ENCODE results near the gene NKRF.
A peak's percentile ranks its signal among the peaks of the same experiment; 100 is the strongest.

The NKRF gene

DNA sequence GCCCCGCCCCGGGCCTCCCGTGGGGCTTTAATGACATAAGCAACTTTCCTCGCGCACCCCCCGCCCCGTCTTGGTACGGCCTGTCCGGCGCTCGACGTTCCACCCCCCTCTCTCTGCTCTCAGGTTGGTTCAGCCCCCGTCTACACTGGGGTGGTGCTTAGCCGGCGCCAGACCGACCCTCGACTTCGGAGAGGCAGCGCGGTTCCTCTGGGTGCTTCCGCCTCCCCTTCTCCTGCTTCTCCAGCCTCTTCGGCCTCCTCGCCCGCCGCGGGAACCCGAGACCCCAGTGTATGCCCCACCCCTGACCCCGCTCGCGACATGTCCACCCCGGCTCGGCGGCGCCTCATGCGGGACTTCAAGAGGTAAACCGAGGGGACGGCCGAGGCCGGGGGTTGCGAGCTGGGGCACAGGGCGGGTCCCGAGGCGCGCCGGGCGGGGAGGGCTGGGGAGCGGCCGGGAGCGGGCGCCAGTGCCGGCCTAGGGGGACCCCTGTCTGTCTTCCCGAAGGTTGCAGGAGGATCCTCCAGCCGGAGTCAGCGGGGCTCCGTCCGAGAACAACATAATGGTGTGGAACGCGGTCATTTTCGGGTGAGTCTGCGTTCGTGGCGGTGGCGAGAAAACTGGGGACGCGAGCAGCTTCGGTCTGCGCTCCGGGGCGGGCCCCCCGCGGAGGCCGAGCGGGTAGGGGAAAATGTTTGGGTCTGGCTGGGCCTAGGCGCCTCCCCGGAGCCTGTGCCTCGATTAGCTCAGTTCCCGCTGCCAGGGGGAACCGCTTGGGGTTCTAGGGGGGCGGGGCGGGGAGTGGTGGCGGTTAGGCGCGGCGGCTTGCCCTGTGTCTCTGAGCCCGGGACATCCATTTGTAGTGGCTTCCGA is 31.6 kb downstream of the NKRF start, which contains the start of gene UBE2A:
Gene UBE2A, plus strand, starts transcription at position 170 of the 873 bp plus-strand sequence. Its CDS starts 149 bp downstream, at position 319.
- Histone ChIP-seq H3K9me3 (ENCODE audit: control insufficient read depth, low read length) (no peaks in the 10 kb centered on the region), H3K27me3 (ENCODE audit: control insufficient read depth, insufficient read depth, low read length, poor library complexity, severe bottlenecking) (no peaks in the 10 kb centered on the region), H3K4me3 (ENCODE audit: insufficient read depth, low read depth, low read length) (peak within 1 kb of the TSS; percentile 64), H3K36me3 (ENCODE audit: control insufficient read depth, insufficient read depth, low read length) (no peaks in the 10 kb centered on the region), H3K27ac (ENCODE audit: insufficient read depth, low read depth, low read length, poor library complexity, severe bottlenecking) (peak within 1 kb of the TSS; percentile 69), H3K4me1 (ENCODE audit: control insufficient read depth, insufficient read depth, low read length) (no peaks in the 10 kb centered on the region)
- WGBS, 2 experiments: 0% methylated on average over 85 to 86 of the region's 86 CpGs

DNA sequence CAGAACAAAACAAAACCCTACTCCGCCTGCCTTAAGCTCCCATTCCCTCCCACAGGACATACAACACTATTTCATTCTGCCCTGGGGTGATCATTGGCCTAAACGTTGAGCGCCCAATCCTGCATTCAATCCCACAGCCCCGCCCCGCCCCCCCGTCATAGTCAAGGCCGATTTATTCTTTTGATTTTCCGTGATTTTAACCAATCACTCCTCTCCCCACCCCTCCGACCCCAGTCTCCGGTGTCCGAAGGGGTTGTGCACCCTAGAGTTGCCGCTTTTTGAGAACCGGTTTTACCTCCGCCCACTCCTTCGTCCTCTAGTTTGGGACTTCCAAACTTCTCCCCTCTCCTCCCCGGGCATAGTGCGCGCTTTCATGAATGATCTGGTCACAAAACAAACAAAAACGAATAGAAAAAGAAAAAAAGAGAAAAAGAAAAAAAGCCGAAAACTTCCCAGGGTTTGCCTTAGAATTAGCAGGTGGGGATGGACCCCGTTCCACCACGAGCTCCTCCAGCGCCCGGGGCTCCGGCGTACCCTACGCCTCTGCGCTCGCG is 32.3 kb downstream of the NKRF start:
- Histone ChIP-seq H3K4me1 (ENCODE audit: control insufficient read depth, insufficient read depth, low read length) (no peaks in the 10 kb centered on the region), H3K27me3 (ENCODE audit: control insufficient read depth, insufficient read depth, low read length, poor library complexity, severe bottlenecking) (no peaks in the 10 kb centered on the region), H3K27ac (ENCODE audit: insufficient read depth, low read depth, low read length, poor library complexity, severe bottlenecking) (no peak overlapping the region), H3K9me3 (ENCODE audit: control insufficient read depth, low read length) (no peaks in the 10 kb centered on the region), H3K36me3 (ENCODE audit: control insufficient read depth, insufficient read depth, low read length) (no peaks in the 10 kb centered on the region), H3K4me3 (ENCODE audit: insufficient read depth, low read depth, low read length) (peak overlapping the region; percentile 64)
- 0% methylated on average over 27 of the region's 30 CpGs for WGBS, 2 experiments

DNA sequence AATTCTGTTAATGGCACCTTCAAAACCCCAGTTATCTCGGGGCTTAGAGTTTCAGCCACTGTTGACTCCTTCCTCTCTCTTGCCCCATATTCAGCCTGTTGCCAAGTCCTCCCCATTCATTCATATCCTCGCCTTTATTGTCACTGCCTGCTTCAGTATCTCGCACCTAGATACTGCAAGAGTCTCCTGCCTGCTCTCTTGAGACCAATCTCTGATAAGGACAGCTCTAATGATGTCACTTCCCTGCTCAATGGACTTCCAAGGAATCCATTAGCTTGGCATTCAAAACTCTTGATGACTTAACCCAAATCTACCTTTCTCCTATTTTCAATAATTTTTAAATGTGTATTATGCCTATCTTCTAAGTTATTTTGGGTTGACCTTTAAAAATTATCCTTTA is 33.0 kb downstream of the NKRF start:
- Histone ChIP-seq H3K27me3 (ENCODE audit: control insufficient read depth, insufficient read depth, low read length, poor library complexity, severe bottlenecking) (no peaks in the 10 kb centered on the region), H3K4me3 (ENCODE audit: insufficient read depth, low read depth, low read length) (peak overlapping the region; percentile 64), H3K36me3 (ENCODE audit: control insufficient read depth, insufficient read depth, low read length) (no peaks in the 10 kb centered on the region), H3K4me1 (ENCODE audit: control insufficient read depth, insufficient read depth, low read length) (no peaks in the 10 kb centered on the region), H3K9me3 (ENCODE audit: control insufficient read depth, low read length) (no peaks in the 10 kb centered on the region), H3K27ac (ENCODE audit: insufficient read depth, low read depth, low read length, poor library complexity, severe bottlenecking) (no peak overlapping the region)
- WGBS, 2 experiments: 89 to 99% methylated on average over 3 of the region's 3 CpGs

DNA sequence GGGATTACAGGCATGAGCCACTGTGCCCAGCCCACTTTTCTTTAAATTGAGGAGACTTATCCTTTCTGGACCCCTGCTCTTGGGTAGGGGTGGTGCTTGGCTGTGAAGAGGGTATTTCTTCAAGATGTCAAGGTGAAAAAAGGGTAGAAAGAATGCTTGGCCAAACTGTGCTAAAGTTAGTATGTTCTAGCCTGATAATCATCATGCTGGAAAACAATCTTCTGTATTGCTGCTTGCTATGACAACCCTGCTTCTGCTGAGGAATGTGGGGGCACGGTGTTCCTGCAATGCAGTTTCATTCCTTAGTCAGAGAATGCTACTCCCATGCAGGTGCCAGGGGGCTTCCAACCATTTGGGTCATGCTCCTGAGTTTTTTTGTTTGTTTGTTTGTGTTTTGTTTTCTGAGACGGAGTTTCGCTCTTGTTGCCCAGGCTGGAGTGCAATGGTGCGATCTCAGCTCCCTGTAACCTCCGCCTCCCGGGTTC is 35.8 kb downstream of the NKRF start:
- no peaks in the 10 kb centered on the region for H3K36me3 ChIP-seq (ENCODE audit: control insufficient read depth, insufficient read depth, low read length)
- 89 to 90% methylated on average over 6 of the region's 6 CpGs for WGBS, 2 experiments
- no peaks in the 10 kb centered on the region for H3K9me3 ChIP-seq (ENCODE audit: control insufficient read depth, low read length)
- H3K27me3 ChIP-seq (ENCODE audit: control insufficient read depth, insufficient read depth, low read length, poor library complexity, severe bottlenecking): no peaks in the 10 kb centered on the region
- H3K4me3 ChIP-seq (ENCODE audit: insufficient read depth, low read depth, low read length): no peak overlapping the region
- no peak overlapping the region for H3K27ac ChIP-seq (ENCODE audit: insufficient read depth, low read depth, low read length, poor library complexity, severe bottlenecking)
- H3K4me1 ChIP-seq (ENCODE audit: control insufficient read depth, insufficient read depth, low read length): no peaks in the 10 kb centered on the region

DNA sequence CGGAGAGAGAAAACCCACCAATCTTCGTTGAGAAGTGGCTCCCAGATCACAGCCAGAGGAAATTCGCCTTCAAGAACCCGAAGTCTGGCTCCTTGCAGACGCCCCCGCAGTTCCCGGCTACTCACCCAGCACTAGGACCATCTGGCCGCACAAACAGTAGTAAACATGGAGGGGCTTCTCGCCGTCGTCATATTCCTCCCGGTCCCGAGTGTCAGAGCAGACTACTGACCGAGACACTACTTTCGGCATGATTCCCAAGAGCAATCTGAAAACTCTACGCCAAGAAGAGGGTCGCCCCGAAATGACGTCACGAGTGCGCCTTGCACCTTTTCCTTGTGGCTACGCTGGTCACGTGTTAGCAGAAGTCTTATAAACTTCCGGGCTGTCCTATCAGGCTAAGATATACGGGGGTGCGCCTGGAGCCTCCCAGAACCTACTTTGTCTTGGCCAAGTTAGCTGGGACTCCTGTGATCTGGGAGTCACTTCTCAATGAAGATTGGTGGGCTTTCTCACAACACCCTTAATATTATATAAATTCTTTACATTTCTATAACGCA is 41.0 kb downstream of the NKRF start, which contains the start of gene STEEP1:
Gene STEEP1, minus strand, starts transcription at position 303 of the 557 bp plus-strand sequence. Its CDS starts 54 bp downstream, at position 249.
- H3K27ac ChIP-seq (ENCODE audit: insufficient read depth, low read depth, low read length, poor library complexity, severe bottlenecking): no peak within 1 kb of the TSS
- H3K36me3 ChIP-seq (ENCODE audit: control insufficient read depth, insufficient read depth, low read length): peaks cover 3% of the 10 kb centered on the region
- H3K9me3 ChIP-seq (ENCODE audit: control insufficient read depth, low read length): no peaks in the 10 kb centered on the region
- 1% methylated on average over 26 of the region's 27 CpGs for WGBS, 2 experiments
- peak within 1 kb of the TSS; percentile 62 for H3K4me3 ChIP-seq (ENCODE audit: insufficient read depth, low read depth, low read length)
- no peaks in the 10 kb centered on the region for H3K27me3 ChIP-seq (ENCODE audit: control insufficient read depth, insufficient read depth, low read length, poor library complexity, severe bottlenecking)
- H3K4me1 ChIP-seq (ENCODE audit: control insufficient read depth, insufficient read depth, low read length): no peaks in the 10 kb centered on the region

DNA sequence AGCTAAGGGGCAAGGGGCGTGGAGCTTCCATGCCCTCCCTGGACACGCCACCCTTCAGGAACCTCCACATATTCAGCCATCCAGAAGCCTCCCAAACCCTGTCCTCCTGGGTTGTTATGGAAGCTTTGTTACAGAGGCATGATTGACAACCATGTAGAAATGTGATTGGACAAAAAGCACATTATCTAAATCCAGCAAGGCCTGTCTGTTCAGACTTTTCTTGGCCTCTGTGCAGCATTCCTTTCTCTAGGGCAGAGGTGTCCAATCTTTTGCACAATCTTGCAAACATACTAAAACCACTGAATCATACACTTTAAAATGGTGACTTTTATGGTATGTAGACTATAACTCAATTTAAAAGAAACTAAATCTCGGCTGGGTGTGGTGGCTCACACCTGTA is 53.7 kb downstream of the NKRF start:
- H3K4me3 ChIP-seq (ENCODE audit: insufficient read depth, low read depth, low read length): no peak overlapping the region
- WGBS, 2 experiments: 91 to 100% methylated on average over 1 to 3 of the region's 3 CpGs
- H3K4me1 ChIP-seq (ENCODE audit: control insufficient read depth, insufficient read depth, low read length): no peaks in the 10 kb centered on the region
- no peak overlapping the region for H3K27ac ChIP-seq (ENCODE audit: insufficient read depth, low read depth, low read length, poor library complexity, severe bottlenecking)
- H3K9me3 ChIP-seq (ENCODE audit: control insufficient read depth, low read length): no peaks in the 10 kb centered on the region
- H3K27me3 ChIP-seq (ENCODE audit: control insufficient read depth, insufficient read depth, low read length, poor library complexity, severe bottlenecking): no peaks in the 10 kb centered on the region
- no peaks in the 10 kb centered on the region for H3K36me3 ChIP-seq (ENCODE audit: control insufficient read depth, insufficient read depth, low read length)

DNA sequence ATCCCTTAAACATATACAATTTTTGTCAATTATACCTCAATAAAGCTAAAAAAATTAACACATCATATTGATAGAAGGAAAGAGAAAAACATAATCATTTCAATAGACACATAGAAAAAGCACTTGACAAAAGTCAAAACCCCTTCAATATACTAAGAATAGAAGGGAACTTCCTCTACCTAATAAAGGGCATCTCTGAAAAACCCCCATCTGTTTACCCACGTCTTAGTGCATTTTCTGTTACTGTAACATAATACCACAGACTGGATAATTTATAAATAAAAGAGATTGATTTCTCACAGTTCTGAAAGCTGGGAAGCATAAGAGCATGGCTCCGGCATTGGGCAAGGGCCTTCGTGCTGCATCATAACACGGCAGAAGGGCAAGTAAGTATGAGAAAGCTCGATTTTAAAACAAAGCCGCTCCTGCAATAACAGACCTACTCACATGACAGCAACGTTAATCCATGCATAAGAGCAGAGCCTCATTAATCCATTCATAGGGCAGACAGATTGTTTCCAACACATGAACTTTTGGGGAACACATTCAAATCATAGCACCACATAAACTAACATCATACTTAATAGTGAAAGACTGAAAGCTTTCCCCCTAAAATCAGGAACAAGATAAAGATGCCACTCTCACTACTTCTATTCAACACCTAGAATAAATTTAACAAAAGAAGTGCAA is 56.8 kb downstream of the NKRF start:
- no peaks in the 10 kb centered on the region for H3K36me3 ChIP-seq (ENCODE audit: control insufficient read depth, insufficient read depth, low read length)
- no peak overlapping the region for H3K27ac ChIP-seq (ENCODE audit: insufficient read depth, low read depth, low read length, poor library complexity, severe bottlenecking)
- H3K4me3 ChIP-seq (ENCODE audit: insufficient read depth, low read depth, low read length): no peak overlapping the region
- H3K9me3 ChIP-seq (ENCODE audit: control insufficient read depth, low read length): no peaks in the 10 kb centered on the region
- no peaks in the 10 kb centered on the region for H3K27me3 ChIP-seq (ENCODE audit: control insufficient read depth, insufficient read depth, low read length, poor library complexity, severe bottlenecking)
- WGBS, 2 experiments: 74 to 76% methylated on average over 6 to 7 of the region's 7 CpGs
- H3K4me1 ChIP-seq (ENCODE audit: control insufficient read depth, insufficient read depth, low read length): no peaks in the 10 kb centered on the region

DNA sequence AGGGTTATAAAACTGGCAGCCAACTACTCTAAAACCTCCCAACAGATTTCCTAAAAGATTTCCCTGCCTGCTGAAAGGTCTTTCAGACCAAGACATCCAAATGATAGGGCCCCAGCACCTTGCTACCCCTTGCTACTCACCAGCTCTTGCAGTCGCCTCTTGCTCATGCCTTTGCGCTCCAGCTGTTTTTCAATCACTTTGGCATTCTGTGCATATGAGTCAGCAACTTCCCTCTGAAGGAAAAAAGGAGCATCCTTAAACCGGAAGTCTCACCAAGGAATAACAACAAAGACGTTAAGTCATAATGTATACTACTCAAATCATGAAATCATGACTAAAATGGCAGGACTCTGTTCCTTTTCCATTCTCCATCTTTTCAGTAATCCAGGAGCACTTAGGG is 65.0 kb downstream of the NKRF start:
- H3K27ac ChIP-seq (ENCODE audit: insufficient read depth, low read depth, low read length, poor library complexity, severe bottlenecking): no peak overlapping the region
- no peak overlapping the region for H3K4me3 ChIP-seq (ENCODE audit: insufficient read depth, low read depth, low read length)
- no peaks in the 10 kb centered on the region for H3K9me3 ChIP-seq (ENCODE audit: control insufficient read depth, low read length)
- H3K27me3 ChIP-seq (ENCODE audit: control insufficient read depth, insufficient read depth, low read length, poor library complexity, severe bottlenecking): no peaks in the 10 kb centered on the region
- H3K36me3 ChIP-seq (ENCODE audit: control insufficient read depth, insufficient read depth, low read length): no peaks in the 10 kb centered on the region
- H3K4me1 ChIP-seq (ENCODE audit: control insufficient read depth, insufficient read depth, low read length): no peaks in the 10 kb centered on the region
- 79 to 81% methylated on average over 3 to 4 of the region's 4 CpGs for WGBS, 2 experiments

DNA sequence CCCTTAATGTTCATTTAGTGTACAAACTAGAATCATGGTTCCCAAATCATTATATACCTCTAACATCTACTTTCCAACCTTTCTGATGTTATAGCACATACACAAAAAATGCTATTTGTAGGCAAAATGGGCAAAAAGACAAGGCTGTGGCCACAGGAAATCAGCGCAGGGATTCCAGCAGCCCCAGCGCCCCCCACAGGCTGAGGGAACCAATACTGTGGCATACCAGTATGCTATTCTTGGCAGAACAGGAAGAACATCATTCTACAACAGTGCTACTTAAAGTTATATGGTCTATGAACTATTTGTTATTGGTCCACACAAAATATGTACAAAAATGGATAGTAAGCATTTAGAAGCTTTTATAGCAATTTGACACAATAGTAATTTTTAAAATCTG is 66.4 kb downstream of the NKRF start:
- Histone ChIP-seq H3K27me3 (ENCODE audit: control insufficient read depth, insufficient read depth, low read length, poor library complexity, severe bottlenecking) (no peaks in the 10 kb centered on the region), H3K9me3 (ENCODE audit: control insufficient read depth, low read length) (no peaks in the 10 kb centered on the region), H3K27ac (ENCODE audit: insufficient read depth, low read depth, low read length, poor library complexity, severe bottlenecking) (no peak overlapping the region), H3K36me3 (ENCODE audit: control insufficient read depth, insufficient read depth, low read length) (no peaks in the 10 kb centered on the region), H3K4me1 (ENCODE audit: control insufficient read depth, insufficient read depth, low read length) (no peaks in the 10 kb centered on the region), H3K4me3 (ENCODE audit: insufficient read depth, low read depth, low read length) (no peak overlapping the region)
- 50 to 60% methylated on average over 2 of the region's 2 CpGs for WGBS, 2 experiments

All from ectodermal cell (in vitro differentiated cells).